SK-N-SH (cell line): Measurements from ENCODE around the gene LRCH3. TPM values are rescaled to one million over a fixed set of nuclear protein-coding genes. Genes with fewer than 3 reads are reported as not detected.

Experiments used
- CTCF ChIA-PET: fragments of 300-600, 350-600 bp; formaldehyde crosslinking; extraction: SDS; loops from one replicate; lab custom pipeline; 2021; lab: Yijun Ruan, JAX
- POLR2A ChIA-PET: fragments of 350-600 bp; sonication (Branson Sonifier 250); formaldehyde crosslinking; extraction: SDS; loops from one replicate; lab custom pipeline; 2020; ENCODE audit warnings: antibody characterized with exemption, inconsistent platforms; lab: Yijun Ruan, JAX
- DNase-seq: peaks from one replicate; pipeline ENCODE4 v3.0.0; 2012
- H2AFZ ChIP-seq: fragments of 200-600 bp; sonication (generic); 2 replicates; pipeline ENCODE4 v1.8.1; 2016; ENCODE audit warnings: antibody characterized with exemption, mild to moderate bottlenecking, low read depth
- H3F3A ChIP-seq: fragments of 200-600 bp; sonication (generic); replicated peaks from 2 replicates; pipeline ENCODE3; 2016; ENCODE audit warnings: antibody characterized with exemption, mild to moderate bottlenecking; ENCODE audit not compliant: insufficient read depth
- H3K27ac ChIP-seq, 2 experiments: fragments of 200-500 bp in 1 of 2; fragments of 200-600 bp in 1 of 2; sonication (Bioruptor generic) in 1 of 2; sonication (generic), shearing (Covaris generic) in 1 of 2; 2 replicates each; pipeline versions ENCODE4 v1.5.1 to v1.6.1; 2014 to 2016; ENCODE audit warnings: low read depth in 2 of 2, inconsistent platforms in 1 of 2, low read length in 1 of 2, mild to moderate bottlenecking in 1 of 2, mixed read lengths in 1 of 2
- H3K27me3 ChIP-seq: fragments of 200-600 bp; sonication (generic), shearing (Covaris generic); 2 replicates; pipeline ENCODE4 v1.6.1; 2016; ENCODE audit warnings: mixed run types; ENCODE audit not compliant: insufficient read depth
- H3K36me3 ChIP-seq, 2 experiments: fragments of 200-500 bp in 1 of 2; fragments of 200-600 bp in 1 of 2; sonication (Bioruptor generic) in 1 of 2; sonication (generic) in 1 of 2; replicated peaks in 1 of 2; 2 replicates each; pipeline versions ENCODE3 to v1.5.1; 2014 to 2016; ENCODE audit warnings: low read length in 1 of 2, mild to moderate bottlenecking in 1 of 2; ENCODE audit not compliant: insufficient read depth in 2 of 2, control insufficient read depth in 1 of 2
- H3K4me1 ChIP-seq, 2 experiments: fragments of 200-500 bp in 1 of 2; fragments of 200-600 bp in 1 of 2; sonication (Bioruptor generic) in 1 of 2; sonication (generic), shearing (Covaris generic) in 1 of 2; 2 replicates each; pipeline versions ENCODE4 v1.5.1 to v1.6.1; 2014 to 2016; ENCODE audit warnings: low read depth in 1 of 2, low read length in 1 of 2, mixed run types in 1 of 2; ENCODE audit not compliant: insufficient read depth in 2 of 2, control insufficient read depth in 1 of 2
- H3K4me2 ChIP-seq: fragments of 200-600 bp; sonication (generic), shearing (Covaris generic); 2 replicates; pipeline ENCODE4 v1.6.1; 2017; ENCODE audit warnings: mixed run types
- H3K4me3 ChIP-seq, 2 experiments: fragments of 200-500 bp in 1 of 2; fragments of 200-600 bp in 1 of 2; sonication (Bioruptor generic) in 1 of 2; sonication (generic), shearing (Covaris generic) in 1 of 2; 2 replicates each; pipeline versions ENCODE4 v1.5.1 to v1.8.1; 2014 to 2016; ENCODE audit warnings: low read depth in 2 of 2, inconsistent platforms in 1 of 2, low read length in 1 of 2, mild to moderate bottlenecking in 1 of 2, mixed read lengths in 1 of 2, moderate library complexity in 1 of 2
- H3K79me2 ChIP-seq: fragments of 200-600 bp; sonication (generic); 2 replicates; pipeline ENCODE4 v1.8.1; 2017; ENCODE audit warnings: mild to moderate bottlenecking; ENCODE audit not compliant: insufficient read depth
- H3K9ac ChIP-seq: fragments of 200-600 bp; sonication (generic); 2 replicates; pipeline ENCODE4 v1.6.1; 2017; ENCODE audit warnings: mixed run types
- H3K9me2 ChIP-seq: fragments of 200-600 bp; sonication (generic); 2 replicates; pipeline ENCODE4 v1.6.1; 2017; ENCODE audit warnings: mixed run types
- H3K9me3 ChIP-seq: fragments of 200-600 bp; sonication (generic); 2 replicates; pipeline ENCODE4 v1.6.1; 2017; ENCODE audit warnings: mixed run types, mild to moderate bottlenecking, moderate library complexity
- H4K20me1 ChIP-seq: fragments of 200-600 bp; sonication (generic); 2 replicates; pipeline ENCODE4 v1.6.1; 2017; ENCODE audit warnings: mild to moderate bottlenecking, mixed run types; ENCODE audit not compliant: insufficient read depth
- EP300 ChIP-seq, 2 experiments: IDR thresholded peaks; 2 replicates each; pipeline versions ENCODE4 v1.4.0 to v1.6.1; 2012; ENCODE audit warnings: borderline replicate concordance in 1 of 2, low read depth in 1 of 2, low read length in 1 of 2
- EZH2phosphoT487 ChIP-seq: fragments of 200-600 bp; sonication (generic); IDR thresholded peaks from 2 replicates; pipeline ENCODE4 v1.6.1; 2017; ENCODE audit warnings: low read depth, mixed run types, mild to moderate bottlenecking, antibody characterized with exemption, moderate library complexity, borderline replicate concordance
- FOXJ3 ChIP-seq: sonication (generic); formaldehyde crosslinking; IDR thresholded peaks from 2 replicates; pipeline ENCODE4 v1.5.1; 2020; ENCODE audit warnings: mild to moderate bottlenecking, missing genetic modification reagents
- IRF3 ChIP-seq: fragments of 150-350 bp; IDR thresholded peaks from 2 replicates; pipeline ENCODE4 v1.6.1; 2016; ENCODE audit warnings: mild to moderate bottlenecking, low read depth, low read length
- JUND ChIP-seq: IDR thresholded peaks from 2 replicates; pipeline ENCODE4 v1.4.0; 2012
- MXI1 ChIP-seq: IDR thresholded peaks from 2 replicates; pipeline ENCODE4 v1.6.1; 2012; ENCODE audit warnings: mild to moderate bottlenecking, low read depth, low read length, improper control_type of control experiment
- NRF1 ChIP-seq: IDR thresholded peaks from 2 replicates; pipeline ENCODE4 v1.6.1; 2012; ENCODE audit warnings: low read depth, mild to moderate bottlenecking, low read length
- PBX3 ChIP-seq: IDR thresholded peaks from 2 replicates; pipeline ENCODE4; 2012
- REST ChIP-seq: IDR thresholded peaks from 2 replicates; pipeline ENCODE4 v1.6.1; 2012; ENCODE audit warnings: mild to moderate bottlenecking, low read depth, low read length, moderate library complexity
- SIN3A ChIP-seq: IDR thresholded peaks from 2 replicates; pipeline ENCODE4 v1.6.1; 2012; ENCODE audit warnings: low read depth, mild to moderate bottlenecking, low read length, moderate library complexity, borderline replicate concordance
- SMC3 ChIP-seq: IDR thresholded peaks from 2 replicates; pipeline ENCODE4 v1.6.1; 2012; ENCODE audit warnings: low read depth, low read length, improper control_type of control experiment
- TCF12 ChIP-seq: IDR thresholded peaks from 2 replicates; pipeline ENCODE4 v1.4.0; 2012
- USF2 ChIP-seq: fragments of 150-350 bp; IDR thresholded peaks from 2 replicates; pipeline ENCODE4 v1.6.1; 2017; ENCODE audit warnings: antibody characterized with exemption, low read length, low read depth, borderline replicate concordance
- WGBS: methylation state at CpG from one replicate; pipeline ENCODE4 v1.1.6; 2017; ENCODE audit warnings: low lambda C conversion rate; 5-methylcytosine and 5-hydroxymethylcytosine counted together
- polyA plus RNA-seq, 3 experiments: library from polyadenylated mRNA; depleted of rRNA; stranded (reverse); fragments of >200 nt; gene quantifications; 2 replicates each; pipeline ENCODE4 v1.2.3, GENCODE V29; 2012

The LRCH3 gene
- polyA plus RNA-seq, 1 of the 3 experiments (the other 2 are of a cell fraction), result 22.6 TPM

- Histone ChIP-seq H3K36me3 (peaks cover 51 to 59% of the 10 kb centered on the region in 2 experiments), H4K20me1 (no peaks in the 10 kb centered on the region), H3K9ac (no peak overlapping the region), H3K4me1 (no peaks in the 10 kb centered on the region), H3F3A (no peaks in the 10 kb centered on the region), H3K9me3 (no peaks in the 10 kb centered on the region), H3K4me2 (no peak overlapping the region), H3K79me2 (no peaks in the 10 kb centered on the region), H3K9me2 (no peaks in the 10 kb centered on the region), H3K27me3 (no peaks in the 10 kb centered on the region), H2AFZ (no peak overlapping the region), H3K4me3 (no peak overlapping the region), H3K27ac (no peak overlapping the region)
- TF ChIP-seq MXI1, result no peak
- TF ChIP-seq SMC3, result no peak
- no peak for TF ChIP-seq EZH2phosphoT487
- DNase-seq, result no peak
- ChIA-PET CTCF (no interaction called here), POLR2A (no interaction called here)
- 98% methylated on average over 5 of the region's 5 CpGs for WGBS
These were observed 83.0 kb downstream of the LRCH3 start for GRCh38 chr3:197874064-197874463.

GRCh38 chr3:197874653-197875052, 83.6 kb downstream of the LRCH3 start:
- no peaks in the 10 kb centered on the region for H3K9me3 ChIP-seq
- TF ChIP-seq NRF1 (no peak), JUND (no peak), PBX3 (no peak), MXI1 (no peak), FOXJ3 (CRISPR knock-in tag) (no peak), TCF12 (no peak), USF2 (no peak), SIN3A (no peak), EP300 (IDR thresholded peaks at IDR 0.05; ENCODE audit: borderline replicate concordance in 1 of 2, low read depth in 1 of 2, low read length in 1 of 2) (no peak), EZH2phosphoT487 (no peak), REST (no peak), SMC3 (no peak), IRF3 (no peak)
- no peaks in the 10 kb centered on the region for H4K20me1 ChIP-seq
- no peak overlapping the region for H3K9ac ChIP-seq
- no peaks in the 10 kb centered on the region for H3K79me2 ChIP-seq
- no peak overlapping the region for H3K27ac ChIP-seq
- H3K4me2 ChIP-seq, result no peak overlapping the region
- ChIA-PET POLR2A (no interaction called here), CTCF (no interaction called here)
- no peak overlapping the region for H2AFZ ChIP-seq
- no peak for DNase-seq
- 89% methylated on average over 6 of the region's 6 CpGs for WGBS
- no peaks in the 10 kb centered on the region for H3K9me2 ChIP-seq
- H3K27me3 ChIP-seq, result no peaks in the 10 kb centered on the region
- peaks cover 53 to 59% of the 10 kb centered on the region in 2 experiments for H3K36me3 ChIP-seq
- H3F3A ChIP-seq, result no peaks in the 10 kb centered on the region
- no peak overlapping the region for H3K4me3 ChIP-seq
- H3K4me1 ChIP-seq, result no peaks in the 10 kb centered on the region
